Natural killer cell (primary cell): ENCODE data around the gene MRAP2. TPM values are rescaled to one million over a fixed set of nuclear protein-coding genes. Genes with fewer than 3 reads are reported as not detected.

Experiments
- ATAC-seq, 3 donors: fragments of 150-1000 bp in 2 of 3; fragments of 200-7000 bp in 1 of 3; cut with Tn5 transposase; 1 replicate in 1 of 3; 2 replicates in 2 of 3; pipeline ENCODE4 v1.10.0; 2021; ENCODE audit warnings: mild to moderate bottlenecking in 2 of 3, moderate library complexity in 2 of 3
- DNase-seq, 2 donors: peaks; one replicate each; pipeline versions ENCODE4 v3.0.0 to v3.0.0-alpha.2; 2013 to 2021; ENCODE audit warnings: mixed read lengths in 1 of 2
- H3K27ac ChIP-seq: one replicate; pipeline ENCODE4 v1.5.1; 2013; ENCODE audit warnings: mild to moderate bottlenecking, low read length
- H3K27me3 ChIP-seq: one replicate; pipeline ENCODE4 v1.6.1; 2013; ENCODE audit warnings: low read length; ENCODE audit not compliant: control insufficient read depth, insufficient read depth
- H3K36me3 ChIP-seq: one replicate; pipeline ENCODE4 v1.6.1; 2013; ENCODE audit warnings: low read length; ENCODE audit not compliant: control insufficient read depth, insufficient read depth
- H3K4me1 ChIP-seq: one replicate; pipeline ENCODE4 v1.6.1; 2013; ENCODE audit warnings: low read length; ENCODE audit not compliant: control insufficient read depth, insufficient read depth
- H3K4me3 ChIP-seq: one replicate; pipeline ENCODE4 v1.5.1; 2013; ENCODE audit warnings: low read length
- H3K9me3 ChIP-seq: one replicate; pipeline ENCODE4 v1.6.1; 2013; ENCODE audit warnings: low read length; ENCODE audit not compliant: control insufficient read depth, insufficient read depth
- H3K27ac Mint-ChIP-seq, 2 donors: one replicate each; pipeline ENCODE4 v1.8.0; 2022; ENCODE audit warnings: mild to moderate bottlenecking in 2 of 2, mixed read lengths in 2 of 2, moderate library complexity in 1 of 2
- H3K27me3 Mint-ChIP-seq, 2 donors: one replicate each; pipeline ENCODE4 v1.8.0; 2022; ENCODE audit warnings: low read depth in 2 of 2, mixed read lengths in 2 of 2
- H3K36me3 Mint-ChIP-seq: one replicate; pipeline ENCODE4 v1.8.0; 2022; ENCODE audit warnings: mixed read lengths
- H3K4me1 Mint-ChIP-seq, 2 donors: one replicate each; pipeline ENCODE4 v1.8.0; 2022; ENCODE audit warnings: mixed read lengths in 2 of 2
- H3K4me3 Mint-ChIP-seq: one replicate; pipeline ENCODE4 v1.8.0; 2022; ENCODE audit warnings: mild to moderate bottlenecking, moderate library complexity, mixed read lengths
- H3K9me3 Mint-ChIP-seq, 2 donors: one replicate each; pipeline ENCODE4 v1.8.0; 2022; ENCODE audit warnings: mixed read lengths in 2 of 2
- WGBS: methylation state at CpG from one replicate; pipeline ENCODE4 v1.1.7; 2013; ENCODE audit warnings: missing lambda C conversion rate; ENCODE audit not compliant: insufficient coverage; 5-methylcytosine and 5-hydroxymethylcytosine counted together
- intact Hi-C: fragments of 100-400 bp; cut with micrococcal nuclease; formaldehyde crosslinking; loops from one replicate; pipeline ENCODE4 v1.14.2; 2022
- total RNA-seq, 4 donors: library from RNA; stranded (reverse); fragments of 120-200 nt in 1 of 4; gene quantifications; one replicate each; pipeline versions ENCODE4 v1.2.3 to v1.2.4, GENCODE V29; 2013 to 2022
- TF ChIP-seq, protein P1 (sequence below): fragments of 200-600 bp; IDR thresholded peaks from one replicate; pipeline ENCODE4 v1.8.0; 2022; ENCODE audit warnings: antibody characterized with exemption

Gene MRAP2
- total RNA-seq, 3 donors from 2014 or later (not counting 1 experiment from before 2014, with no cell fraction given): not detected

DNA sequence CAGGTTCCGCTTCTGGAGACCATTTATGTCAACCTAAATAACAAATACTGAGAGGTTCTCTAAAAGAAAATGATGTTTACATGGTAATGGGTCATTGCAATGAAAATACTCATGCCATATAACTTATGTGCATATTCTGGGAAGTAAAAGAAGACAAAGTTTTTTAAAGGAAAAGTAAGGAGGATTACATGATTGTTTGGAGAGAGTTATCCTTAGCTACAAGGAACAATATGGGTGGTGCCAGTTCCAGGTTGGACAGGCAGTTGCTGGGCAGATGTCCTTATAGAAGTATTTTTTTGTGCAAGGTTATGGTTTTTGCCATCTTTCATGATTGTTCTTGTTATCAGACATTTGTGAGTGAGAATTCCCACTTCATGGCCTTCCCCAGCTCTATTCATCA is 52.5 kb downstream of the MRAP2 start:
- peaks cover 0 to 3% of the 10 kb centered on the region in 2 donors for H3K27me3 Mint-ChIP-seq
- no peak overlapping the region for H3K27ac ChIP-seq
- WGBS: no CpG with 5 or more reads among the region's 1 CpG
- no peak overlapping the region for H3K4me3 Mint-ChIP-seq
- no peak overlapping the region for H3K27ac Mint-ChIP-seq
- H3K9me3 ChIP-seq: no peaks in the 10 kb centered on the region
- no peaks in the 10 kb centered on the region for H3K36me3 Mint-ChIP-seq
- TF ChIP-seq, protein P1, sequence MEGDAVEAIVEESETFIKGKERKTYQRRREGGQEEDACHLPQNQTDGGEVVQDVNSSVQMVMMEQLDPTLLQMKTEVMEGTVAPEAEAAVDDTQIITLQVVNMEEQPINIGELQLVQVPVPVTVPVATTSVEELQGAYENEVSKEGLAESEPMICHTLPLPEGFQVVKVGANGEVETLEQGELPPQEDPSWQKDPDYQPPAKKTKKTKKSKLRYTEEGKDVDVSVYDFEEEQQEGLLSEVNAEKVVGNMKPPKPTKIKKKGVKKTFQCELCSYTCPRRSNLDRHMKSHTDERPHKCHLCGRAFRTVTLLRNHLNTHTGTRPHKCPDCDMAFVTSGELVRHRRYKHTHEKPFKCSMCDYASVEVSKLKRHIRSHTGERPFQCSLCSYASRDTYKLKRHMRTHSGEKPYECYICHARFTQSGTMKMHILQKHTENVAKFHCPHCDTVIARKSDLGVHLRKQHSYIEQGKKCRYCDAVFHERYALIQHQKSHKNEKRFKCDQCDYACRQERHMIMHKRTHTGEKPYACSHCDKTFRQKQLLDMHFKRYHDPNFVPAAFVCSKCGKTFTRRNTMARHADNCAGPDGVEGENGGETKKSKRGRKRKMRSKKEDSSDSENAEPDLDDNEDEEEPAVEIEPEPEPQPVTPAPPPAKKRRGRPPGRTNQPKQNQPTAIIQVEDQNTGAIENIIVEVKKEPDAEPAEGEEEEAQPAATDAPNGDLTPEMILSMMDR: no peak
- no peaks in the 10 kb centered on the region for H3K9me3 Mint-ChIP-seq
- intact Hi-C loops: no loop called here
- H3K4me1 Mint-ChIP-seq: no peaks in the 10 kb centered on the region
- no peaks in the 10 kb centered on the region for H3K36me3 ChIP-seq
- ATAC-seq (no peak), DNase-seq (no peak)
- no peak overlapping the region for H3K4me3 ChIP-seq
- no peaks in the 10 kb centered on the region for H3K27me3 ChIP-seq
- H3K4me1 ChIP-seq: no peaks in the 10 kb centered on the region

DNA sequence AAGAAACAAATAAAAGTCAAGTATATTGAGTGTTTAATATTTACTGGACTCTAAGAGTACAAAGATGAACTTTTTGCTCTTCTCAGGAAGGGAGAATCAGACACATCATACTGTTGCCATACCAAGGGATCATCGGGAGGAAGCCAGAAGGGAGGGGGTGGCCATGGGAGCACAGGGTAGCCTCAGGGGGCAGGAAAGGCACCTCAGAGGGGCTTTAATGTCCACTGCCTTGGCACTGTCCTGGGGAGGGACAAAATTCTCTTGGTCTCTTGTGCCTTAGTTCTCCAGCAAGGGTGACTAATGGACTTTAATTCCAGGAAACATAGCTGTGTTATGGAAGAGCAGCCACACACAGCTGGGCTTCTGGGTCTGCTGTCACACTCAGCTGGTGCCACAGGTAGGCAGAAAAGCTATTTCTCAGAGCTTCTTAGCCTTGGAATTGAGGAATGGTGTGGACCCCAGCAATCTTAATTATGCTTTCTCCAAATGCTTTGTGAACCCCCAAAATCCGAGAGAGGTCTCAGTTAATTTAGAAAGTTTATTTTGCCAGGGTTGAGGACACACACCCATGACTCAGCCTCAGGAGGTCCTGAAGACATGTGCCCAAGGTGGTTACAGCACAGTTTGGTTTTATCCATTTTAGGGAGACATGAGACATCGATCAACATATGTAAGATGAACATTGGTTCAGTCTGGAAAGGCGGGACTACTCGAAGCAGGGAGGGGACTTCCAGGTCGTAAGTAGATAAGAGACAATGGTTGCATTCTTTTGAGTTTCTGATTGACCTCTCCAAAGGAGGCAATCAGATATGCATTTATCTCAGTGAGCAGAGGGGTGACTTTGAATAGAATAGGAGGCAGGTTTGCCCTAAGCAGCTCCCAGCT is 53.2 kb downstream of the MRAP2 start:
- no peak overlapping the region for H3K4me3 ChIP-seq
- no peaks in the 10 kb centered on the region for H3K4me1 ChIP-seq
- Mint-ChIP-seq H3K27ac (no peak overlapping the region), H3K4me1 (no peaks in the 10 kb centered on the region), H3K27me3 (peaks cover 0 to 3% of the 10 kb centered on the region in 2 donors), H3K4me3 (no peak overlapping the region), H3K9me3 (no peaks in the 10 kb centered on the region), H3K36me3 (no peaks in the 10 kb centered on the region)
- ATAC-seq (no peak), DNase-seq (no peak)
- 88% methylated on average over 6 of the region's 6 CpGs for WGBS
- H3K9me3 ChIP-seq: no peaks in the 10 kb centered on the region
- intact Hi-C loops: no loop called here
- no peaks in the 10 kb centered on the region for H3K36me3 ChIP-seq
- TF ChIP-seq, protein P1: no peak
- H3K27me3 ChIP-seq: no peaks in the 10 kb centered on the region
- H3K27ac ChIP-seq: no peak overlapping the region

DNA sequence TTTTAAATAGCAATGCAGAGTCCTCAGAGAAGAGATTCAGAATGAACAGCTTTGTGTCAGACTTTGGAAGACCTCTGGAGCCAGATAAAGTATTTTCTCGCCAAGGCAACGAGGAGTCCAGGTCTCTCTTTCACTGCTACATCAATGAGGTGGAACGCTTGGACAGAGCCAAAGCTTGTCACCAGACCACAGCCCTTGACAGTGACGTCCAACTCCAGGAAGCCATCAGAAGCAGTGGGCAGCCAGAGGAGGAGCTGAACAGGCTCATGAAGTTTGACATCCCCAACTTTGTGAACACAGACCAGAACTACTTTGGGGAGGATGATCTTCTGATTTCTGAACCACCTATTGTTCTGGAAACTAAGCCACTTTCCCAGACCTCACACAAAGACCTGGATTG is 55.5 kb downstream of the MRAP2 start:
- ATAC-seq (no peak), DNase-seq (no peak)
- 72% methylated on average over 4 of the region's 4 CpGs for WGBS
- Histone ChIP-seq H3K9me3 (no peaks in the 10 kb centered on the region), H3K27ac (no peak overlapping the region), H3K36me3 (no peaks in the 10 kb centered on the region), H3K27me3 (no peaks in the 10 kb centered on the region), H3K4me1 (no peaks in the 10 kb centered on the region), H3K4me3 (no peak overlapping the region)
- no peak overlapping the region for H3K27ac Mint-ChIP-seq
- no peaks in the 10 kb centered on the region for H3K9me3 Mint-ChIP-seq
- H3K4me3 Mint-ChIP-seq: no peak overlapping the region
- intact Hi-C loops: no loop called here
- H3K4me1 Mint-ChIP-seq: no peaks in the 10 kb centered on the region
- peaks cover 0 to 3% of the 10 kb centered on the region in 2 donors for H3K27me3 Mint-ChIP-seq
- no peaks in the 10 kb centered on the region for H3K36me3 Mint-ChIP-seq
- TF ChIP-seq, protein P1: no peak
